Lung microvascular endothelial cell (primary cell): ENCODE data around the gene SLC39A11. TPM values are rescaled to one million over a fixed set of nuclear protein-coding genes. Genes with fewer than 3 reads are reported as not detected.
"Not testable (repeated sequence)": the region's sequence is repeated elsewhere in the genome, so short reads cannot be mapped to it uniquely, and the experiment has no call there.

ENCODE experiments used
- DNase-seq, 2 donors: peaks; one replicate each; pipeline versions ENCODE4 v3.0.0 to v3.0.0-alpha.2; 2010; ENCODE audit warnings: low read depth in 2 of 2
- total RNA-seq: library from RNA; depleted of rRNA; stranded (reverse); fragments of >200 nt; gene quantifications from 2 replicates; pipeline ENCODE4 v1.2.1, GENCODE V29; 2014

SLC39A11 gene
- total RNA-seq, 1 donor from 2014 or later, result 12.7 TPM

DNA sequence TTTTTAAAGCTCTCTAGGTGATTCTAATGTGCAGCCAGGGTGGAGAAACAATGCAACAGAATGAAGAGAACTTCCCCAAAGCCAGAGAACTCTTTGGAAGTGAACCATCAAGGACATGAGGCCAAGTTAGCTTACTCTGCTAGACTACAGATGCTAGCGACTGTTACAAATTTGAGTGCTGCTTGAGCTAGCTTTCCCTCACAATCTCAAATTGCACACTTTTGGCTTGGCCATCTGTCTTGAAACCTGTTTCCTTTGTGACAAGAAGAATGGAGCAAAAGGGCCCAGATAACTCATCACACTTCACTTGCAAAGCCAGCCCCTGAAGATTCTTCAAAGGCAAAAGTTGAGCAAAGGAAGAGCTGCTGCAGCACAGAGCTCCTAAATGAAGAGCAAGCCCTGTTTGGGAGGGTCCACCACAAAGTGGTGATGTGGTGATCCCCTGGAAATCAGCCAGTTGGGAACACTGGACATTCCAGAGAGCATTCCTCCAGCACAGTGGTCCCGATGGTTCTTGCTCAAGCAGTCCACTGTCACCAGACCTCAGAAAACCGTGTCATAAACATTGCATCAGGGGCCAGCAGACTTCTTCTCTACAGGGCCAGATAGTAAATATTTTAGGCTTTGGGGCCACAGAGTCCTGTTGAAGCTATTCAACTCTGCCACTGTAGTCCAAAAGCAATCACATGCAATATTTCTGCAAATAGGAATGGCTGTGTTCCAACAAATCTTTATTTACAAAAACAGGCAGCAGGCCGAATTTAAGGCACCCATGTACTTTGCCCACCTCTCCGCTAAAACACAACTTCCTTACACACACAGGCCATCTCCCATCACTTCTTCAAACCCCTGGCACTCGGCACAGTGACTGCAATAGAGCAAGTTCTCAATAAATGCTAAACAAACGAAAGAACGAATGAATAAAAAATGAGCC is 21.2 kb downstream of the SLC39A11 start:
- no peak for DNase-seq

DNA sequence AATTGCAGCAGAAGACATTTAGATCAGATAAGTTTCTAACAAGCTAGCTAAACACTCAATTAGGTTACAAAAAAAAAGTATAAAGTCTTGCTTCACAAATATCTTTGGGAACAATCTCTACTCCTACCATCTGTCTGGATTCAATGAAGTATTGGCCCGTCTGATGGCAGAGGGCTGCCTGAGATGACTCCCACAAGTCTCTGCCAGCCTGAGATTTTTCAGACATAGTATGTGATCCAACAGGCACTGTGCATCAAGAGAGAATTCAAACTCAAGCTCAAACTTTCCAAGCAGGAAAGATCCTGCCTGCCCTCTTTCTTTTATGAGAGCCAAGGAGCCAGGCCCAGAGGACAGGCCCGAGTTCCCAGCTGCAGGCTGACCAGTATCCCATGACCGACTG is 22.6 kb downstream of the SLC39A11 start:
- DNase-seq, result no peak

DNA sequence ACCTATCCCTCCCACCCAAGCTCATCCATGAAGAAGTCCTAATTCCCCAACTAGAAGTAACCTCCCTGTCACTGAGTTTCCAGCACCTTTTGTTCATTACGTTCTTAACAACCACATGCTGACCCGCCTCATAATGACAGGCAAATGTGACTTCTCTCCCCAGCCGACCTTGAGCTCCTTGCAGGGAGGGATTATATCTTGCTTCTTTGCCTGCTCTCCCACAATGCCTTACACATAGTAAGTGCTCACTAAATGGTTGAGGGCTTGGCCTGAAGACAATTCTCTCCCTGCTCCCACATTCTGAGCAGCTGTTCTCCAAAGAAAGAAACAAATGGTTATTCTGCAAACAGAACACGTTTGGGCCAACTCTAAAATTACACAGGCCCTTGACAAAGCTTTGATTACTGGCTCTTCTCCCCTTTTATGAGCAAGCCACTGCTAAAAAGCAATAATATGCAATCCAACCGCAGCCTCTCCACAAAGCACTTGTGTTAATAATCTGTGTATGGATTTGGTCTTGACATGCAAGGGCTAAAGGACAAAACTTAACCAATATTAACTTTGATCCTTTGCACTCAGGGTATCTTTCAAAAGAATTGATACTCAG is 23.2 kb downstream of the SLC39A11 start:
- no peak for DNase-seq

DNA sequence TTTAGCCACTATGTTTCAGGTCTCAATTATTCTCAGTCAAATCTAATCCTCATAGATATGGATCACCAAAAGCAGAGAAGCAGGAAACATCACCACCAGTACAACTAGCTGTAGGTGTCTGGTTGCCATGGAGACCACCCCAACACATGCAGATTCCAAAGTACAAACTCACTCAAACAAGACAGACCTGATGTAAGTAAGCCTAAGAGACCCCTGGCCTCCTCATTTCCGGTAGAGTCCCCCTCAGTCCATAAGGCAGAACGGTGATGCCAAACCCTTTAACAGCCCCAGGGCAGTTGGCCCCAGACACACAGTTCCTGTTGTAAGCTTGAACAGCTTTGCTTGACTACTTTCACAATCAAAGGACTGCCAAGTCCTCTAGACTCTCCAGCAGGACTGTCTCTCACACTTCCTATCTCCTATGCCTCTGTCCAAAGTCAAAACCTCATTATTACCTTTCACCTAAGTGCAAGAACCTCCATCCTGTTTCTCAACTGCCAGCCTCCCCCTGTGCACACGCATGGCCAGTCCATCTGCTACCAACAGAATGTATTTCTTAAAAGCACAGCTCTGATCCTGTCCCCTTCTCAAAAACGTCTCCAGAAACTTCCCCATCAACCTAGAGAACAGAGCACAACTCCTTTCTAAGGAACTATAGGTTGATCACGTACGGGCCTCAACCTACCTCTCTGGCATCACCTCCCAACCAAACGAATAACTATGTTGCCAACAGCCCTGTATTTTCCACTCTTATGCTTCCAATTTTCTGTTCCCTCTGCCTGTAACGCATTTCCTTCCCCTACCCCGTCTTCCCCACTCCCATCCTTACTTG is 23.9 kb downstream of the SLC39A11 start:
- DNase-seq, result peak; percentile 57 to 65

DNA sequence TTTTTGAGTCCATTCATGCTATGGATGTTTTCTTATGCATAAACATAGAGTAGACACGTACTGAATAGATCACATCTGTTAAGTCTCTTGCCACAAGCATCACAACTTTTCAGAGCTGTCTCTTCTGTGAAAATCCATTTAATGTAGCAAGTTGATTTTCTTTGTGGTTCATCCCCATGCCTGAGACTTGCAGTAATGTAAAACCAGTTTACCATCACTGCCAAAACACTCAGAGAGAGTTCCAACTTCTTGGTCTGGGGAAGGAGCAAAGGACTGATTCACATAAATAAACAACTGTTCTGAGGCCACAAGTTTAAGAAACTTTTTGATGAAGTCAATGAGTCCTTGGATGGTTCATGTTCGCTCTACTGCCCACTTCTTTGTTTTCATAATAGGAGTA is 24.8 kb downstream of the SLC39A11 start:
- not testable (repeated sequence) for DNase-seq

DNA sequence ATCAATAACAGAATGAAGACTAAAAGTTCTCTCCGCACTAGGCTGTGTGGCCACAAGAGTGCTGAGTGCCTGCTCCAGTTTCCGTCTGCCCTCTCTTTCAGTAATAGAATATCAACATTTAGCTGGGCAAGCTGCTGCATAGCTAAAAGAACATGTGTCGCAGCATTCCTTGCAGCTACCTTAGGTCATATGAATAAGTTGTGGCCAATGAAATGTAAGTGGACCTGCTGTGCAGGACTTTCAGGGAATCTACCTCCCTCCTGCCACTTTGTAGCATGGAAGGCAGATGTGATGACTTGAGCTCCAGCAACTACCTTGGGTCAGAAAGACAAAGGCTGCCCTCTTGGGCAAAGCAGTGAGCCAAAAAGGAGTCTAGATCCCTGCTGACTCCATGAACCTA is 25.4 kb downstream of the SLC39A11 start:
- DNase-seq, result no peak

DNA sequence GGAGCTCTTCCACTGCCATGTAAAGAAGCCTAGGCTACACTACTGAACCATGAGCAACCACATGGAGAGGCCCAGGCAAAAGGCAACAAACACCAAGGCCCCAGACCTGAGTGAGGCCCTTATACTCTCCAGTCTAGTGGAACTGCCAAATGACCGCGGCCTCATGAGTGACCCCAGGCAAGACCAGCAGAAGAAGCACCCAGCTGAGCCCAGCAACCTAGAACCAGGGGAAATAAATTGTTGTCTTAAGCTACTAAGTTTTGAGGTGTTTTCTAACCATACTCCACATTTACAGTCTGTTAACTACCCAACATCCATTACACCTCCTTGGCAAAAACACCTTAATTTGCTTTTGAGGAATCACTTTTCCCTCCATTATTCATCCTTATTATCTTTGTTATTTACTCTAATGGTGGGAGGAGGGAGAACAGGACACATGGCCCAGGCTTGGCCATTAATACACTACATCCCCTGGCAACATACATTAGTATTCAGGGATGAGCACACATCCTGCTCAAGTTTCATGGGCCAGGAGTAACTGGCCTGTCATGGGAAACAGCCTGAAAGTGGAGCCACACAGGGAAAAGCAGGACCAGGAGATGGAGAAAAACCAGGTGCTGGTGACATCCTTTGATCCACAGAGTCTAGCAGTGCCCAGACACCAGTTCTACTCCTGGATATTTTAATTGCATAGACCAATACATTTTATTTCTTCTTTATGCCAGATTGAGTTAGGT is 26.2 kb downstream of the SLC39A11 start:
- DNase-seq, result no peak

DNA sequence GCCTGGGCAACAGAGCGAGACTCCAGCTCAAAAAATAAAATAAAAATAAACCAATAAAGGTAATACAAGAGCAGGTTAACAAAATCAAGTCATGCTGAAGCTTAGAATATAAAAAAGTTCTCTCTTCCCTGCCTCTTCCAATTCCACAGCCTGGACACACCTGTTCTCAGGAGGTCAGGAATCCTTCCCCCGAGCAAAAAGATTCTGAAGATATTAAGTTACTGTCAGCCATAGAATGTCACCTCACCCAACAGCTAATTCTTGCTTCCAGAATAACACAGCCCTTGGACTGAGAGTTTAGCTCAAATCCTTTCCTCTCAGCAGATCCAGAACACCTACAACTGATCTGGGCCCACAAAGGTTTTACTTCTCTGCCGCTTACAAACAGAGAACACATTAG is 27.1 kb downstream of the SLC39A11 start:
- DNase-seq, result no peak

DNA sequence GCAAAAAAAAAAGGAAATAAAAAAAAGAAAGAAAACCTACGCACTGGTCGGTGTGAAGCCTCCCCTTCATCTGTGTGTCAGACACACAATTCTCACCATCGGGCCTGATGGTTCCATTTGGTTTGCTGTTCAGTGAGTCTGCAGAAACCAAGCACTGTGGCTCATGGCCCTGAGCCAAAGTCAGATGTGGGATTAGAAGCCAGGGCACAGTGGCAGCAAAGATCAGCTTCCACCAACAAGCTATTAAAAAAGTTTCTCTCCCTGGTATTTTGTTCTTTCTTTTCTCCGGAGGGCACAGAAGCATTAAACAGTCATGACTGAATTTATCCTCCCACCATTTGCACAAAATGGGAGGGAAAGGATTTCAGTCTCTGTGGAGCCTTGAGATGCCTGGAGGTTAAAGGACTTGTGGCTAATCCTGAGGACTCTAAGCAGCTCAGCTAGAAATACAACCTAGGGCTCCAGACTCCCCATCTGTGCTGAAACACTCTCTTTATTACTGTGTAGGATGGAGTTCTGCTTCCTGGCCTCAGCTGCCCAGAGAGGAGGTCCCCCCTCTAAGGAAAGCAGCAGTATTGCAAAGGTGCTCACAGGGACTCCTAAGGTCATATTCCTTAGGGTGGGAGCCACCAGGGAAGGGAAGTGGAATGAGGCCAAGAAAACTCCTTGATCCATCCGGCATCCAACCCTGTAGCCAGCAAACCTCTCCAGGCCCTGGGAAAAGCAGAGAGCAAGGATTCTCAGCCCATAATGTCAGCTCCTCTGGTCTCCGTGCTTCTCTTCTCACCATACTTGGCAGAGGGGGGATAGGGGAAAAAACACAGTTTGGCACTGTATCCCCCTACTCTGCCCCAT is 28.2 kb downstream of the SLC39A11 start:
- no peak for DNase-seq

DNA sequence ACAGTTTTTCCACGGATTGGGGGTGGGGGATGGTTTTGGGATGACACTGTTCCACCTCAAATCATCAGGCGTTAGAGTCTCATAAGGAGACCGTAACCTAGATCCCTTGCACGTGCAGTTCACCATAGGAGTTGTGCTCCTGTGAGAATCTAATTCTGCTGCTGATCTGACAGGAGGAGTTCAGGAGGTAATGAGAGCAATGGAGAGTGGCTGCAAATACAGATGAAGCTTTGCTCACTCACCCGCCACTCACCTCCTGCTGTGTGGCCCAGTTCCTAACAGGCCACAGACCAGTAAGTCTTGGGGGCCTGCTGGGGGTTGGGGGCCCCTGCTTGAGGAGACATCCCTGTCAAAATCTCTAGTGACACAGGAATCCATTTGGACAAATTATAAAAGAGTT is 29.8 kb downstream of the SLC39A11 start:
- DNase-seq, result no peak

DNA sequence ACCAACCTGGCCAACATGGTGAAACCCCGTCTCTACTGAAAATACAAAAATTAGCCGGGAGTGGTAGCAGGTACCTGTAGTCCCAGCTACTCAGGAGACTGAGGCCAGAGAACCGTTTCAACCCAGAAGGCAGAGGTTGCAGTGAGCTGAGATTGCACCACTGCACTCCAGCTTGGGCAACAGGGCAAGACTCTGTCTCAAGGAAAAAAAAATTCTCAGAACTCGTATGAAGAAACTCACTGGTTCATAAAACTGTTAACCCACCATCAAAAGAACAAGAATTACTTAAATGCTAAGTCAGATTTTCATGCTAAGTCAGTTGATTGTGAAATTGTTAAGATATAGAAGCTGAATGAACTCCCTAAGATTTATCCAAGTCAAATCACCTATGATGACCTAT is 31.3 kb downstream of the SLC39A11 start:
- no peak for DNase-seq

DNA sequence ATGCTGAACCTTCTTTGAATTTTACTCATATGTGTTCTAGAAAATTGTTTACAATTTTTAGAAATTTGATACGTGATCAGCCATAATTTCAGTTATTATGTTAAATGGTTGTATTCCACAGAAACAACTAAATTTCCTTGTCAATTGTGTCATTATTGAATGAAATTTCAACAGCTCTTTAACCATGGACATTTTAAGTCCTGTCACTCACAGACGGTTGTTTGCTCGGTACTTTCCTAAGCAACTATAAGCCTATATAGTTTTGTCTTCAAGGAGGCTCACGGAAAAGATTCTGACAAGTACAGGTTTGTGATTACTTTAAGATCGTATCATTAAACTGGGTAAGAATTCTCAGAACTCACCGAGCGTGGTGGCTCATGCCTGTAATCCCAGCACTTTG is 31.8 kb downstream of the SLC39A11 start:
- DNase-seq, result no peak

DNA sequence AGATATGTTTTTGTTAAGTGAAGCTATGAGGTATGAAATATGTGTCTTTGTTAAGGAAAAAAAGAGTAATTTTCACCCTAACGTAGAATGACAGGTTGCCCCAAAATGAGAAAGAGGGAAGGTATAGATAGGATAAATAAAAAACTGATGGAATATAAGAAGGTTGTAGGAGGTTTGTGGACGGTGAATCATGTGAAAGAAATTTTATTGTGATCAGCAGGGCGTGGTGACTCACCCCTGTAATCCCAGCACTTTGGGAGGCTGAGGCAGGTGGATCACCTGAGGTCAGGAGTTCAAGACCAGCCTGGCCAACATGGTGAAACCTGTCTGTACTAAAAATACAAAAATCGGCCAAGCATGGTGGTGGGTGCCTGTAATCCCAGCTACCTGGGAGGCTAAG is 32.8 kb downstream of the SLC39A11 start:
- not testable (repeated sequence) for DNase-seq

DNA sequence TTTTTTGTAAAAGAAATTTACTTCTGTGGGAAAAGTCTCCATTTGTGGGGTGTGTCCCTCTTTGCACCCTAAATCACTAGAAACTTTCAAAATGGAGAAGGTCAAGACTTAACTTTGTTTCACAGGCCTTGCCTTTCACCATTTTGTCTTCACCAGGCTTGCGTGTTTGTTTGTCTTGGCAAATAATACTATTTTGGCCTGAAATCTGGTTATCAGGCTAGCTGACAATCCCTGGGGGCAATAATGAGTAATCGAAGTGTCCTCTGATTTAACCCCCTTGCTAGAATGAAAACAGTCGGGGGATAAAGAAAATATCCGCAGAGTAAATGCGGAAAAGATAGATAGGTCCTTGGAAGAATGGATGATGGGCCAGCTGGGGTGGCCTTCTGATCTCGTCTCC is 34.5 kb downstream of the SLC39A11 start:
- DNase-seq, result no peak

DNA sequence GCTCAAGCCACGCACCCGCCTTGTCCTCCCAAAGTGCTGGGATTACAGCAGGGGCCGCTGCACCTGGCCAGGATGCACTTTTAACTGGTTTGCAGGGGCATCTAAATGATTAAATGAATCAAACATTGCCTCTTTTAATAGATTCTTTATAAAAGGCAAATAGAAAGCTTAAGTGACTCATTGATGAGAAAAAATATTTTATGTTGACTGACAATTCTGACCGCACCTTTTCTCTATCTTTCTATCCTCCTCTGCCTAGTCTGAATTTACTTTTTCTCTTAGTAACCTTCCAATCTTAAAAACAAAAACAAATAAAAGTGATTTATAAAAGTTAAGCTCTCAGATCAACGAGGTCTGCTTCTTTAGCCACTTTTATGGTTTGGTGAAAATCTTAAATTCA is 35.3 kb downstream of the SLC39A11 start:
- no peak for DNase-seq

DNA sequence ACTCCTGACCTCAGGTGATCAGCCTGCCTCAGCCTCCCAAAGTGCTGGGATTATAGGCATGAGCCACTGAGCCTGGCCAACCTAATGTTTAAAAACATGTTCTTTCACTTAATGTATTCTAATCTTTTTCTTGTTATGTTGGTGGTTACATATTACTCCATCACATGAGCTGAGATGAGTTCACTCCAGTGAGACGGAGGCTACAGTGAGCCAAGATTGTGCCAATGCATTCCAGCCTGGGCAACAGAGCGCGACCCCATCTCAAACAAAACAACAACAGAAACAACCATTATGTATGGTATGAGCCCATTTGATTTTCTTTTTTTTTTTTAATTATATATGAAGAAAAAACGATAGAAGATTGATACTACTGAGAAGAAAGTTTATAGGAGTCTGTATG is 39.6 kb downstream of the SLC39A11 start:
- no peak for DNase-seq

DNA sequence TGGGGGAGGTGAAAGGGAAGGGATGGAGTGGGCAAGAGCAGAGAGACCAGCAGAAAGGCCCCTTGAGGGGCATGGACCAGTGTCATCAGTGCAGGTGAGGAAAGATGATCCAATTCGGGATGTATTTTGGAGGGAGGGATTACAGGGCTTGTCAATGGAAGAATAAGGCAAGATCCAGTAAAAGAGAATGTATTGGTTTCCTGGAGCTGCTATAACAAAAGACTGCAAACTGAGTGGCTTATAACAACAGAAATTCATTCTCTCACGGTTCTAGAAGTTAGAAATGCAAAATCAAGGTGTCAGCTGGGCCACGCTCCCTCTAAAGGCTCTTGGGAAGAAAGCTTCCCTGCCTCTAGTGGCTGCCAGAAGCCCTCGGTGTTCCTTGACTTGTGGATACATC is 41.7 kb downstream of the SLC39A11 start:
- no peak for DNase-seq

DNA sequence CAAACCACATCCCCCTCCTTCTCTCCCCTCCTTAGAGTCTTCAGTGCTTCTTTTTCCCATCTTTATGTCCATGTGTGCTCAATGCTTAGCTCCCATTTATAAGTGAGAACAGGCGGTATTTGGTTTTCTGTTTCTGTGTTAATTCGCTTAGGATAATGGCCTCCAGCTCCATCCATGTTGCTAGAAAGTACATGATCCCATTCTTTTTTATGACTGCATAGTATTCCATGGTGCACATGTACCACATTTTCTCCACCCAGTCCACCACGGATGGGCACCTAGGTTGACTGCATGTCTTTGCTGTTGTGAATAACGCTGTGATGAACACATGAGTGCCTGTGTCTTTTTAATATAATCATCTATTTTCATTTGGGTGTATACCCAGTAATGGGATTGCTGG is 44.3 kb downstream of the SLC39A11 start:
- no peak for DNase-seq

DNA sequence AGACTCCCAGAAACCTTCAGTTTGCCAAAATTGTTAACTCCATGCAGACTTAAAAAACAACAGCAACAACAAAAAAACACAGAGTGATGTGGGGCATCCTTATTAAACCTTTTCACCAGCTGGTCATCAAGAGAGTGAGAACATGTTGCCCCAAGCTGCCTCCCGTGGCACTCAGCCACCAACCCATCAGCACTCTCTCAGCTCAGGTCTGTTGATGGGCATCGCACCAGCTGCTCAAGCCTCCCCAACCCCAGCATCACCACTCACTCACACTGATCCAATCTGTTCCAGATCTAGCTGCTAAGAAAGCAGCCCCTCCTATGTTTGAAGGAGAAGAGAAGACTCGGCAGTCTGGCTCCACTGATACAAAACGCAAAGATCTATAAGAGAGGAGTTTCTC is 46.8 kb downstream of the SLC39A11 start:
- DNase-seq, result no peak
